Measurements from ENCODE around the gene BICD1.
A peak's percentile ranks its signal among the peaks of the same experiment; 100 is the strongest.

The BICD1 gene

GRCh38 chr12:32100888-32101287, 5.8 kb upstream of the BICD1 start:
- no peak for DNase-seq (ENCODE audit: low read depth, low spot score)
- no peak overlapping the region for H3K27ac ChIP-seq

DNA sequence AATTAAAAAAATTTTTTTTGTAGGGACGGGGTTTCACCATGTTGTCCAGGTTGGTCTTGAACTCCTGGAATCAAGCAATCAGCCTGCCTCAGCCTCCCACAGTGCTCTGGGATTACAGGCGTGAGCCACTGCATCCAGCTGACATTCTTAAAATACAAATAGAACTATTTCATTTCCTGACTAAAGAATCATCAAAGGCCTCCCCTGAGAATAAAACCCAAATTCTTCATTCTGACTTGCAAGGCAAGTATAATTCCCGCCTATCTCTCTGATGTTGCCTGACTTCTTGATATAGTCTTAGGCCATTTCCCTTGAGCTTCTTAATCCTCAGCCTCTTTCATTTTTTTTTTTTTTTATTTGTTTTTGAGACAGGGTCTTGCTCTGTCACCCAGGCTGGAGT, 4.4 kb upstream of the BICD1 start:
- no peak for DNase-seq (ENCODE audit: low read depth, low spot score)
- H3K27ac ChIP-seq: no peak overlapping the region

DNA sequence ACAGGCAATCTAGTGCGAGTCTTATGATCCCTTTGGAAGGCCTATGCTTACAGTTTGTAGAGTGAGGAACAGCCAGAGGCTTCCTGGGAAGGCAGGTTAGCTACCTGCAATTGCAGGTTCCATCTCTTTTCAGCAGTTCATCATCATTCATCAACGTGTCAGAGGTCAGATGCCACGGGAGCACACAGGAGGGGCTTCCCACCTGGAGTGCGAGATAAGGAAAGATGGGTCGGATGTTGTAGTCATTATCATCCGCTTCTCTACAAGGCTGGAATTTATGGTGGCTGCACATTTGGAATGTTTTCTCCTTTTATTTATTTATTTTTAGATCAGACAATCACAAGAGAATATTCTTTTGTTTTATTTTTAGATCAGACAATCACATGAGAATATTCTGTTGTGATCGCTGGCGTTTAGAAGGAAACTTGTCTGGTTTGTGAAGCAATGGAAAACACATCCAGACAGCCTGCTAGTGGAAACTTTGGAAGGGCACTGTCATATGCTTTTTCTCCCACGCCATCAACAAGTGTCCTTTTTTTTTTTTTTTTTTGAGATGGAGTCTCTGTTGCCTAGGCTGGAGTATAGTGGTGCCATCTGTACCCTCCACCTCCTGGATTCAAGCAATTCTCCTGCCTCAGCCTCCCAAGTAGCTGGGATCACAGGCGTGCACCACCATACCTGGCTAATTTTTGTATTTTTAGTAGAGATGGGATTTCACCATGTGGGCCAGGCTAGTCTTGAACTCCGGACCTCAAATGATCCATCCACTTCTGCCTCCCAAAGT, 1.9 kb upstream of the BICD1 start:
- DNase-seq (ENCODE audit: low read depth, low spot score): no peak
- no peak overlapping the region for H3K27ac ChIP-seq

- no peak for DNase-seq (ENCODE audit: low read depth, low spot score)
- H3K27ac ChIP-seq: peak overlapping the region; percentile 87
Measured at GRCh38 chr12:32105986-32106516, 596 bp upstream of the BICD1 start.

GRCh38 chr12:32107359-32108267, 966 bp downstream of the BICD1 start:
- DNase-seq (ENCODE audit: low read depth, low spot score): peak; percentile 27
- H3K27ac ChIP-seq: peak overlapping the region; percentile 87

- peak overlapping the region; percentile 87 for H3K27ac ChIP-seq
- DNase-seq (ENCODE audit: low read depth, low spot score): no peak
Measured at GRCh38 chr12:32108787-32109186, 2.1 kb downstream of the BICD1 start.

DNA sequence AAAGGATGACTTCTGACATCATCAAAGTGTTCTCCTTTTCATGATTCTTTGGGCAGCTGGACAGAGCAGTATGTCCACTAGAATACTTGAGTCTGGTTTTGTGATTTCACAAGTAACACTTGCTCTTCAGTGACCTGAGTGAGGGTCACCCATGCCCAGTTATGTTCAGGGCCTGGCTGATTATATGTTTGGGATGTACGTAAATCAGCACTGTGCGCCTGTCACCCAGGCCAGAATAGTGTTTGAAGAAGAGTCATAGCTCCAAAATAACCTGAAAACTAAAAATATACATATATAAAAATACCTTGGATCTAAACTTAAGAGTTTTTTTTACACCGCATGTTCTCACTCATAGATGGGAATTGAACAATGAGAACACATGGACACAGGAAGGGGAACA, 3.8 kb downstream of the BICD1 start:
- no peak for DNase-seq (ENCODE audit: low read depth, low spot score)
- H3K27ac ChIP-seq: no peak overlapping the region

GRCh38 chr12:32110942-32111341, 4.3 kb downstream of the BICD1 start:
- DNase-seq (ENCODE audit: low read depth, low spot score): no peak
- no peak overlapping the region for H3K27ac ChIP-seq

DNA sequence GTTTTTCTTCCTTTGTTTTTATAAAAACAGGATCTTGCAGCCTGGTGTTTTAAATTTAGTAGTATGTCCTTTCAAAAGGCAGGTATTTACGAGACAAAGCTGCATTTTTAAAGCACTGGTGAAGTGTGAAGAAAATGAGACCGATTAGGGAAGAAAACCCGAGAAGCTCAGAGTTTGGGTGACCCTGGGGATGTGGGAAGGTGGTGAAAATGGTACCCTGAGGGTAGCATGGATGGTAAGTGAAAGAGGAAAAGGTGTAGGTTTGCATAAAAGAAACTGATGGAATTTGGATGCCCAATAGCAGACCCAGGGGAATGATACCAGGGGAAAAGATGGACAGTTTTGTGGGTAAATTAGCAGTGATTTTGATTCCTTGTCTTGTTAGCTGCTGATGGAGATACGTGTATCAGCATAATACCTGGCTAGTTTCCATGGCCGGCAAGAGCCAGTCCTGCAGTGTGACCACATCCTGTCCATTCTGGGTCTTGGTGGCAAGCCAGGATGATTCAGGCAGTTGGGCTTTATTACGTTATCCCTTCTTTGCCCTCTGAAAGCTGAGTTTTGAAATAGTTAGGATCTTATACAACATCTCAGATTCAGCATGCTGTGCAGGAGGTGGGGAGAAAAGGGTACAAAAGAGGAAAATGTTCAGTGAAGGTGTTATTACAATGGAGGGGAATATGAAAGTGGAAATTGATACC, 8.9 kb downstream of the BICD1 start:
- peak; percentile 93 for DNase-seq (ENCODE audit: low read depth, low spot score)
- peak overlapping the region; percentile 67 for H3K27ac ChIP-seq

DNA sequence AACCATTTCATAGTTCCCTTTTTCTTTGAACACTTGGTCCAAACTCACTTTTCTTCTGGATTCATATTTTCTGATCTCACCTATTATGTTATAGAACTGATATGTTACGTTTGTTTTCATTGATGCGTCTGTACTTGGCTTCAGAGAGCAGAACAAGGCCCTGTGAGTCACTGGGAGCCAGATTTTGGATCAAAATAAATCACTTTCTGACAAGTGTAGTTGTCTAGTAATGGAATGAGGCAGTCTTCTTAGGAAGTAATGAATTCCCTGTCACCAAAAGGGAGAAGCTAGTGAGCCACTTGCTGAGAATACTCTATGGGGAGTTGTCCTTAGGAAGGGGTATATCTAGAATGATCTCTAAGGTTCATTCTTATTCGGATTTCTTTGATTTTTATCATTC, 10.2 kb downstream of the BICD1 start:
- H3K27ac ChIP-seq: peak overlapping the region; percentile 67
- DNase-seq (ENCODE audit: low read depth, low spot score): peak; percentile 12

GRCh38 chr12:32117316-32117715, 10.7 kb downstream of the BICD1 start:
- no peak for DNase-seq (ENCODE audit: low read depth, low spot score)

GRCh38 chr12:32118806-32119205, 12.2 kb downstream of the BICD1 start:
- no peak for DNase-seq (ENCODE audit: low read depth, low spot score)

More at GRCh38 chr12:32117316-32117715, 10.7 kb downstream of the BICD1 start:
- peak overlapping the region; percentile 67 for H3K27ac ChIP-seq

GRCh38 chr12:32120419-32120818, 13.8 kb downstream of the BICD1 start:
- no peak overlapping the region for H3K27ac ChIP-seq
- DNase-seq (ENCODE audit: low read depth, low spot score): no peak

More at GRCh38 chr12:32118806-32119205, 12.2 kb downstream of the BICD1 start:
- H3K27ac ChIP-seq: no peak overlapping the region

- no peak overlapping the region for H3K27ac ChIP-seq
- DNase-seq (ENCODE audit: low read depth, low spot score): no peak
Measured at GRCh38 chr12:32124637-32125036, 18.0 kb downstream of the BICD1 start.

DNA sequence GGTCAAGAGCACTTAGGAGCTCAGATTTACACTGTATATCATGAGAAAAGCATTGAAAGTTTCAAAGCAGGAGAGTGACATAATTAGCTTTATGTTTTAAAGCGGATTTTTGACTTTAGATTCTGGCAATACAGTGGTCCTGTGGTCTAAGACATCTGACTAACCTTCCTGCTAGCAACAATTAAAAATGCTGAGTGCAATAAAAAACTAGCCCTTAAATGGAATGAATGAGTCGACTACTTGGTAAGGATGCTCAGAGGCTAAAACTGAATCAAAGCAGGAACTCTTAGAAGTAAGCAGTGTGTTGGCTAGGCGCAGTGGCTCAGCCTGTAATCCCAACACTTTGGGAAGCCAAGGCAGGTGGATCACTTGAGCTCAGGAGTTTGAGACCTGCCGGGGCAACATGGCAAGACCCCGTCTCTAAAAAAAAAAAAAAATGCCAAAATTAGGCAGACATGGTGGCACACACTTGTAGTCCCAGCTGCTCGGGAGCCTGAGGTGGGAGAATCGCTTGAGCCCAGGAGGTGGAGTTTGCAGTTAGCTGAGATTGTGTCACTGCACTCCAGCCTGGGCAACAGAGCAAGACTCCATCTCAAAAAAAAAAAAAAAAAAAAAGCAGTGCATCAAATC, 18.9 kb downstream of the BICD1 start:
- no peak for DNase-seq (ENCODE audit: low read depth, low spot score)
- H3K27ac ChIP-seq: no peak overlapping the region

DNA sequence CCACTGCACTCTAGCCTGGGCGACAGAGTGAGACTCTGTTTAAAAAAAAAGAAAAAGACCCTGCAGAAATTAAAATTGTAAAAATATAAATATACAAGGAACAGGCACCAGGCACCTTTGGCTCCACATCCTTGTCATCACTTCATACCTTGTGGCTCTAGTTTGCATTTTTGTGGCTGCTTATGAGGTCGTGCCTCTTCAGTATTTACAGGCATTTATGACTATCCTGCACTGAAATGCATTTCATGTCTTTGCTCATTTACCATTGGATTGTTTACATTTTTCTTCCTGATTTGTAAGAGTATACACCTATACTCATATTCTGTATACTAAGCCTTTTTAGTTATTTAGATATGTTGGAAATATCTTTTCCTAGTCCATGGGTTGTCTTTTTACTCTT, 20.1 kb downstream of the BICD1 start:
- DNase-seq (ENCODE audit: low read depth, low spot score): peak; percentile 39
- H3K27ac ChIP-seq: peak overlapping the region; percentile 10

- no peak overlapping the region for H3K27ac ChIP-seq
- DNase-seq (ENCODE audit: low read depth, low spot score): no peak
Measured at GRCh38 chr12:32131666-32132065, 25.0 kb downstream of the BICD1 start.

- H3K27ac ChIP-seq: no peak overlapping the region
- no peak for DNase-seq (ENCODE audit: low read depth, low spot score)
Measured at GRCh38 chr12:32134101-32134888, 27.6 kb downstream of the BICD1 start.

DNA sequence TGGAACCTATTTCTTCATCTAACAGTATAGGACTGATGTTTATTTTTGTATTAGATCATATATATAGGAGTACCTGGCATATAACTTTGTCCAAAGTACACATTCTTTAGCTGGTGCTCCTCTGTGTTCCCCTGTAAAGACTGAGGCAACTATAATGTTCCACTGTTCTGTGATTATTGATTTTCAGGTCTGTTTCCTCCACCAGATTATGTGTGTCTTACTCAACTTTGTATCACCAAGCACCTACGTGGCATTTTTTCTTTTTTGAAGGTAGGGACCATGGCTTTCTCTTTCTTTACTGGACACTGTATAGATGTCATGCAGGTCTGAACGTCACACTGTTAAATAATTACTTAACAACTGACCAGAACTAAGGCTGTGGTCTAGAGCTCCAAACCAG, 29.3 kb downstream of the BICD1 start:
- no peak overlapping the region for H3K27ac ChIP-seq
- no peak for DNase-seq (ENCODE audit: low read depth, low spot score)
